Brain microvascular endothelial cell (primary cell): Measurements from ENCODE around the gene CLEC2D.

Source experiments
- DNase-seq: peaks from one replicate; pipeline ENCODE4 v3.0.0-alpha.2; 2020
- H3K27ac ChIP-seq: fragments of 250-450 bp; sonication (Bioruptor Pico); 2 replicates; pipeline ENCODE4 v1.5.1; 2020; ENCODE audit warnings: mild to moderate bottlenecking, moderate library complexity
- H3K27me3 ChIP-seq: fragments of 250-450 bp; sonication (Bioruptor Pico); replicated peaks from 2 replicates; pipeline ENCODE4 v1.5.1; 2020; ENCODE audit warnings: mild to moderate bottlenecking
- H3K36me3 ChIP-seq: fragments of 250-450 bp; sonication (Bioruptor Pico); replicated peaks from 2 replicates; pipeline ENCODE4 v1.5.1; 2020; ENCODE audit warnings: mild to moderate bottlenecking
- H3K4me3 ChIP-seq: 2 replicates; pipeline ENCODE4 v1.5.1; 2011; ENCODE audit warnings: low read depth, mild to moderate bottlenecking, control low read depth, low read length, moderate library complexity
- CTCF ChIP-seq: IDR thresholded peaks from 2 replicates; pipeline ENCODE4 v1.5.1; 2011; ENCODE audit warnings: low read depth, mild to moderate bottlenecking, moderate library complexity, low read length, control low read depth, inconsistent platforms; ENCODE audit errors: missing control alignments
- in situ Hi-C: cut with HindIII; loops from 2 replicates; pipeline ENCODE4 v1.10.0; 2017; ENCODE audit warnings: low sequenced_read_pairs, low pct_ligation_motif_present

The CLEC2D gene

GRCh38 chr12:9725213-9725870 is 55.8 kb downstream of the CLEC2D start:
- H3K27me3 ChIP-seq: no peaks in the 10 kb centered on the region
- no peaks in the 10 kb centered on the region for H3K36me3 ChIP-seq
- H3K4me3 ChIP-seq: no peak overlapping the region
- no peak overlapping the region for H3K27ac ChIP-seq
- TF ChIP-seq CTCF: no peak
- in situ Hi-C loops: no loop called here
- no peak for DNase-seq

- no peak for TF ChIP-seq CTCF
- Histone ChIP-seq H3K27me3 (no peaks in the 10 kb centered on the region), H3K36me3 (no peaks in the 10 kb centered on the region), H3K27ac (no peak overlapping the region), H3K4me3 (no peak overlapping the region)
- DNase-seq: no peak
- in situ Hi-C loops: no loop called here
Measured at GRCh38 chr12:9727813-9728212, 58.3 kb downstream of the CLEC2D start.

- no peak for TF ChIP-seq CTCF
- Histone ChIP-seq H3K4me3 (no peak overlapping the region), H3K27ac (no peak overlapping the region), H3K36me3 (no peaks in the 10 kb centered on the region), H3K27me3 (no peaks in the 10 kb centered on the region)
- in situ Hi-C loops: no loop called here
- no peak for DNase-seq
Measured at GRCh38 chr12:9729082-9729481, 59.6 kb downstream of the CLEC2D start.

GRCh38 chr12:9730011-9730410 is 60.5 kb downstream of the CLEC2D start:
- Histone ChIP-seq H3K4me3 (no peak overlapping the region), H3K36me3 (no peaks in the 10 kb centered on the region), H3K27me3 (no peaks in the 10 kb centered on the region), H3K27ac (no peak overlapping the region)
- in situ Hi-C loops: no loop called here
- DNase-seq: no peak
- TF ChIP-seq CTCF: no peak

GRCh38 chr12:9730591-9730990 is 61.1 kb downstream of the CLEC2D start:
- no peaks in the 10 kb centered on the region for H3K27me3 ChIP-seq
- DNase-seq: no peak
- H3K36me3 ChIP-seq: no peaks in the 10 kb centered on the region
- no peak for TF ChIP-seq CTCF
- in situ Hi-C loops: no loop called here
- no peak overlapping the region for H3K27ac ChIP-seq
- H3K4me3 ChIP-seq: no peak overlapping the region

GRCh38 chr12:9731393-9731792 is 61.9 kb downstream of the CLEC2D start:
- Histone ChIP-seq H3K27me3 (no peaks in the 10 kb centered on the region), H3K36me3 (no peaks in the 10 kb centered on the region), H3K4me3 (no peak overlapping the region), H3K27ac (no peak overlapping the region)
- in situ Hi-C loops: no loop called here
- no peak for TF ChIP-seq CTCF
- DNase-seq: no peak
